ENCODE results near the gene RHBDD2. TPM values are rescaled to one million over a fixed set of nuclear protein-coding genes. Genes with fewer than 3 reads are reported as not detected.
"Not testable (repeated sequence)": the region's sequence is repeated elsewhere in the genome, so short reads cannot be mapped to it uniquely, and the experiment has no call there.

The RHBDD2 gene
- total RNA-seq, 1 donor from 2014 or later = 19.1 TPM

- Histone ChIP-seq H3K27me3 (ENCODE audit: low read depth) (no peaks in the 10 kb centered on the region), H3K9me3 (replicated peaks) (peaks cover 3% of the 10 kb centered on the region), H3K4me1 (peaks cover 5% of the 10 kb centered on the region), H3K4me3 (no peak overlapping the region), H3K36me3 (no peaks in the 10 kb centered on the region), H3K27ac (replicated peaks) (peak overlapping the region; percentile 64)
- no peak for DNase-seq
- TF ChIP-seq, protein P1, sequence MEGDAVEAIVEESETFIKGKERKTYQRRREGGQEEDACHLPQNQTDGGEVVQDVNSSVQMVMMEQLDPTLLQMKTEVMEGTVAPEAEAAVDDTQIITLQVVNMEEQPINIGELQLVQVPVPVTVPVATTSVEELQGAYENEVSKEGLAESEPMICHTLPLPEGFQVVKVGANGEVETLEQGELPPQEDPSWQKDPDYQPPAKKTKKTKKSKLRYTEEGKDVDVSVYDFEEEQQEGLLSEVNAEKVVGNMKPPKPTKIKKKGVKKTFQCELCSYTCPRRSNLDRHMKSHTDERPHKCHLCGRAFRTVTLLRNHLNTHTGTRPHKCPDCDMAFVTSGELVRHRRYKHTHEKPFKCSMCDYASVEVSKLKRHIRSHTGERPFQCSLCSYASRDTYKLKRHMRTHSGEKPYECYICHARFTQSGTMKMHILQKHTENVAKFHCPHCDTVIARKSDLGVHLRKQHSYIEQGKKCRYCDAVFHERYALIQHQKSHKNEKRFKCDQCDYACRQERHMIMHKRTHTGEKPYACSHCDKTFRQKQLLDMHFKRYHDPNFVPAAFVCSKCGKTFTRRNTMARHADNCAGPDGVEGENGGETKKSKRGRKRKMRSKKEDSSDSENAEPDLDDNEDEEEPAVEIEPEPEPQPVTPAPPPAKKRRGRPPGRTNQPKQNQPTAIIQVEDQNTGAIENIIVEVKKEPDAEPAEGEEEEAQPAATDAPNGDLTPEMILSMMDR (IDR thresholded peaks at IDR 0.05; ENCODE audit: borderline replicate concordance) = no peak
- intact Hi-C loops (cut with micrococcal nuclease) = no loop called here
These were observed 17.2 kb upstream of the RHBDD2 start for GRCh38 chr7:75861636-75862035.

DNA sequence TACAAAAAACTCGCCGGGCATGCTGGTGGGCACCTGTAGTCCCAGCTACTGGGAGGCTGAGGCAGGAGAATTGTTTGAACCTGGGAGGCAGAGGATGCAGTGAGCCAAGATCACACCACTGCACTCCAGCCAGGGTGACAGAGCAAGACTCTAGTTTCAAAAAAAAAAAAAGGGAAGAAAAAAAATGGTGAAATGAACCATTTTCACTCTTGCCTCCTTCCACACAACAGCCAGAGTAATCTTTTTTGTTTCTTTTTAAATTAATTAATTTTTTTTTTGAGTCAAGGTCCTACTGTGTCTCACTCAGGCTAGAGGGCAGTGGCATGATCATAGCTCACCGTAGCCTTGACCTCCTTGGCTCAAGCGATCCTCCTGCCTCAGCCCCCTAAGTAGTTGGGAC lies 14.6 kb upstream of the RHBDD2 start:
- DNase-seq; H3K4me1 ChIP-seq; H3K36me3 ChIP-seq; H3K4me3 ChIP-seq; H3K27me3 ChIP-seq (ENCODE audit: low read depth); H3K27ac ChIP-seq (replicated peaks); intact Hi-C loops (cut with micrococcal nuclease); H3K9me3 ChIP-seq (replicated peaks): not testable (repeated sequence)

- TF ChIP-seq, protein P1 (IDR thresholded peaks at IDR 0.05; ENCODE audit: borderline replicate concordance) = no peak
- intact Hi-C loops (cut with micrococcal nuclease) = loop anchor here (2.0 kb wide), 1 partner anchor 153 kb away; no protein-coding TSS in a partner anchor
These were observed 12.7 kb upstream of the RHBDD2 start for GRCh38 chr7:75866114-75866488.

DNA sequence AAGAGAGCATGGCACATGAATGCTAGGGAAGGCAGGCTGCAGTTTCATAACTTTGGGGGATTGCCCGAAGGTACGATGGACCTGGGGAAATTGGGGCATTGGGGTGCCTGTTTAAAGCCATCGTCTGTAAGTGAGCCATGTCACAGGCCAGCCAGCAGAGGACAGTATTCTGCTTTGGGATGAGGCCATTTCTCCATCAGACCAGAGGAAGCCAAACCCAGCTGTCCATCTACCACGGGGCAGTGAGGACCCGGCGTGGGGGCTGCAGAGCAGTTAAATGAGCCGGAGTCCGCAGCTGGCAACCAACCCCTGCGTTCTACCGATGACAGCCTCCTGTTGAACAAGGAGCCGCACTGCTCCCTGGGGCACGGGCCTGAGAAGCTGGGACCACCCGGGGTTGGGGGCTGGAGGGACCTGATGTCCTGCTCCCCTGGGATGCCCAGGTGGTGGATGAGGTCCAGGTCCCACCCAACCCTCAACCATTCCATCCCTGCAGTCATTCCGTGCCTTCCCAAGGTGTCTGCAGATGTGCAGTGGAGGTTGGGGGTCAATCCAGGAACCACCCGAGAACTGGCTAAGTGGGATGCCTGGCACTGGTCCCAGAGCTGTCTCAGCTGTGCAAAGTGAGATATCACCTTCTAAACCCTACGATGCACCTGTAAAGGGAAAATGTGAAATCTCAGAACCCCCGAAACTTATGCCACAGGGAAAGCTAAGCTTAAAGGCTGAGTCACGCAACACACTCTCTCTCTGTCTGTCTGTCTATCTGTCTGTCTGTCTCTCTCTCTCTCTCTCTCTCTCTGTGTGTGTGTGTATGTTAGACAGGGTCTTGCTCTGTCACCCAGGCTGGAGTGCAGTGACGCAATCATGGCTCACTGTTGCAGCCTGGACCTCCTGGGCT lies 12.1 kb upstream of the RHBDD2 start:
- peaks cover 5% of the 10 kb centered on the region for H3K4me1 ChIP-seq
- no peaks in the 10 kb centered on the region for H3K36me3 ChIP-seq
- H3K27ac ChIP-seq (replicated peaks) = no peak overlapping the region
- intact Hi-C loops (cut with micrococcal nuclease) = loop anchor here (2.0 kb wide), 1 partner anchor 152 kb away; no protein-coding TSS in a partner anchor
- H3K9me3 ChIP-seq (replicated peaks) = no peaks in the 10 kb centered on the region
- TF ChIP-seq, protein P1 (IDR thresholded peaks at IDR 0.05; ENCODE audit: borderline replicate concordance) = peak; percentile 98
- no peak overlapping the region for H3K4me3 ChIP-seq
- peak; percentile 45 for DNase-seq
- H3K27me3 ChIP-seq (ENCODE audit: low read depth) = no peaks in the 10 kb centered on the region

More at GRCh38 chr7:75866114-75866488, 12.7 kb upstream of the RHBDD2 start:
- H3K4me1 ChIP-seq = peaks cover 5% of the 10 kb centered on the region
- H3K9me3 ChIP-seq (replicated peaks) = no peaks in the 10 kb centered on the region
- H3K36me3 ChIP-seq = no peaks in the 10 kb centered on the region
- H3K27ac ChIP-seq (replicated peaks) = no peak overlapping the region
- no peak for DNase-seq
- no peaks in the 10 kb centered on the region for H3K27me3 ChIP-seq (ENCODE audit: low read depth)
- no peak overlapping the region for H3K4me3 ChIP-seq

DNA sequence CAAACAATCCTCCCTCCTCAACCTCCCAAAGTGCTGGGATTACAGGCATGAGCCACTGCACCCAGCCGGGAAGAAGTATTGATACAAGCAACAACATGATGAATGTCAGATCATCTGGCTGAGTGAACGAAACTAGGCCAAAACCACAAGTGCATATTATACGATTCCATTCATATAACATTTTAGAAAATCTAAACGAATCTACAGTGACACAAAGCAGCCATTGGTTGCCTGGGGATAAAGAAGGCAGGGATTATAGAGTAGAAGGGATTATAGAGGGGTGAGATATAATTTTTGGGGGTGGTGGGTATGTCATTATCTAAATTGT lies 11.5 kb upstream of the RHBDD2 start:
- Histone ChIP-seq H3K27ac (replicated peaks) (no peak overlapping the region), H3K27me3 (ENCODE audit: low read depth) (no peaks in the 10 kb centered on the region)

More for the DNA sequence above, 11.5 kb upstream of the RHBDD2 start:
- Histone ChIP-seq H3K36me3 (no peaks in the 10 kb centered on the region), H3K4me1 (peaks cover 11% of the 10 kb centered on the region), H3K9me3 (replicated peaks) (no peaks in the 10 kb centered on the region), H3K4me3 (no peak overlapping the region)
- TF ChIP-seq, protein P1 (IDR thresholded peaks at IDR 0.05; ENCODE audit: borderline replicate concordance) = no peak
- DNase-seq = no peak
- intact Hi-C loops (cut with micrococcal nuclease) = loop anchor here (2.0 kb wide), 1 partner anchor 151 kb away; no protein-coding TSS in a partner anchor
